HG03565 (cell line): Measurements from ENCODE around the gene CD109.

ENCODE experiments used
- ATAC-seq: cut with Tn5 transposase; IDR thresholded peaks from one replicate; pipeline ENCODE4 v1.9.1; 2021; ENCODE audit warnings: mild to moderate bottlenecking, moderate library complexity; ENCODE audit not compliant: unreplicated experiment

The CD109 gene

GRCh38 chr6:73724389-73724788, 28.4 kb downstream of the CD109 start:
- ATAC-seq = no peak

DNA sequence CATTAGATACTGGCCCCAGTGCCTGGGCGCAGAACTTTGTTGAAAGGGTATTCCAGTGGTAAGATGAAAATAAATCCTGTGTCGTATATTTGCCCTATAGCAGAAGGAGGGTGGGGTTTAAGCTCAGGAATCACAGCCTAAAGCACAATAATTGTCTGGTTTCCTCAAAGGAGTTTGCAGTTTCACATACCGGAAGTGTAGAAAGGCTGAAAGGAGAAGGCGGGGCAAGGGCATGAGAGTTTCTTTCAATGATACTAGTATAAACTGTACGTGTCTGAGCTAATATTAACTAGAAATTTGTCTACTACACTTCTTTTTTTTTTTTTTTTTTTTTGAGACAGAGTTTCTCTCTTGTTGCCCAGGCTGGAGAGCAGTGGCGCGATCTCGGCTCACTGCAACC, 29.2 kb downstream of the CD109 start:
- peak; percentile 33 for ATAC-seq

GRCh38 chr6:73727114-73727513, 31.1 kb downstream of the CD109 start:
- no peak for ATAC-seq

- peak; percentile 69 for ATAC-seq
These were observed 32.7 kb downstream of the CD109 start for GRCh38 chr6:73728548-73729205.

DNA sequence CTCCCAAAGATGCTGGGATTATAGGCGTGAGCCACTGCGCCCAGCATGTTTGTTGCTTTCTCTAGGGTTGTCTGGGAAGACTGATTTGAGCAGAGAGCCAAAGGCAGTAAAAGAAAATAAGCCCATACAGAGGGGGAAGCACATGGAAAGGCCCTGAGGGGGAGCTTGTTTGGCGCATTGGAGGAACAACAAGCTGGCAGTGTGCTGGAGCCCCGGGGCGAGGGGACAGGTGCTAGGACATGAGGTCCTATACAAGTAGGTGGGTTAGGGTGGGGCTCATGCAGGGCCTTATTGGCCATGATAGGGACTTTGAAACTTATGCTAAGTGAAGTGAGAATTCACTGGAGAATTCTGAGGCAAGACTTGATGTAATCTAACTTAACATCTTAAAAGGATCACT, 35.3 kb downstream of the CD109 start:
- no peak for ATAC-seq

DNA sequence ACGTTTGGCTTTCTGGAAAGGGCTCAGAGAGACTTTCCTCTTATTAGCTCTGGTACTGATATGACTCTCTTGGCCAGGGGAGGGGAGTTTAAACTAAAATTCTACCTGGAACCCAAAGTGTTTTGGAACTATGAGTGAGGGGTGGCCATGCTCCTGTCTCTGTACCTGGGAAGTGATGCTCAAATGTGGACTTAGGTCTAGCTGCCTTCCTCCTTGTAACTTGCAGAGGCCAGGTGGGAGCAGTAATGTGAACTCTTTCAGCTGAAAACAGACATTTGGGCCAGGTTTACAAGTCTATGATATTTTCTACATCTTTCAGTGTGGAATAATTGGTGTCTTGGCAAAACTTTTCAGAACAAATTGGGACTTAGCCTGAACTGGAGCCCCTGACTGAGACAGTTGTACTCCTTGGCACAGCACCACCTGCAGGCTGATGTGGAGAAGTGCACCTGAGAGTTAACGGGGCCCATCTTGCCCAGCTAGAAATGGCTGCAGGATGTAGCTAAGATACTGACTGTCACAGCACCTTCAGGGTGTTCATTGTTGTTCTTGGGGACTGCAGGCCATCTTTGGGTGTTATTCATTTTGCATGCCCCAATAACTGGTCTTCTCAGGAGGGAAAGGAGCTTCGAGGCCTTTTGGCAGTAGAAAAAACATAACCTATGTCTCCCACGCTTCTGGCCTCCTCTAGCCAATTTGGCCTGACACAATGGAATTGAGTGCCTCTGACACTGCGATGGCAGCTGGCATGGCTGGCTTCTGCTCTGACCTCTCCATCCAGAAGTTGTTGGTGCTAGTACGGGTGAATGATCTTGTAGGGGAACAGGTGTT, 37.1 kb downstream of the CD109 start:
- peak; percentile 50 for ATAC-seq

DNA sequence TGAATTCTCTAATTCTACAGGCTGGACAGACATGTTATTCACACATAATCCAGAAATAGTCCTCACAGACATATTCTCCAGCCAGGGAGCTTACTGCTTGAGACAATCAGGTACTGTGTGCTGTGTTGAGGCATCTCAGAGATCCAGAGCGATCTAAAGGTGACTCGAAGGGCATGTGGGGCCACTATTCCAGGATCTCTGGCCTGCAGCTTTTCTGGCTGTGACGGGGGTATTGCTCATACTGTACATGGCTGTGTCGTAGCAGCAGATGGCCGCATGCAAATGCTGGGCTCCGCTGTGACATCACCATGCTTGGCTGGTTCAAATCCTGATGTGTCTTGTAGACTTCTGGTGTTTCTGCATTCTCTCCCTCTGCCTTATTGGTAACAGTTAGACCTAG, 37.8 kb downstream of the CD109 start:
- no peak for ATAC-seq

- ATAC-seq = no peak
These were observed 38.9 kb downstream of the CD109 start for GRCh38 chr6:73734832-73735453.

GRCh38 chr6:73738367-73739028, 42.5 kb downstream of the CD109 start:
- no peak for ATAC-seq

DNA sequence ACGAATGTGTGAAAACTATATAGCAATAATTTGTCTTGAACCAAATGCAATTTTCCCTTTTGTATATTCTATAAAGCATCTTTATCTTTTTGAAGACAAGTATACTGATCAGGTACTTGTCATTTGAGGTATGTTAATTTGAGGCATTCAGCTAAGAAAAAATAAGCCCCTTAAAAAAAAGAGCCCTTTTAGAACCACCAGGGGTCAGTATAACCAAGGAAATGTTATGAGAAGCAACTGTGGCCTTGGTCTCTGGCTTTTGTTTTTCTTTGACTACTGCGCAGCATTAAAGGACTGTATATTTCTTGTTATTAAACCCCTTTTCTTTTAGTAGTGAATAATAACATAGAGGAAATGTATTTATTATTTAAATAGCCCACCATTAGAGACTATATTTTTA, 43.1 kb downstream of the CD109 start:
- peak; percentile 71 for ATAC-seq

DNA sequence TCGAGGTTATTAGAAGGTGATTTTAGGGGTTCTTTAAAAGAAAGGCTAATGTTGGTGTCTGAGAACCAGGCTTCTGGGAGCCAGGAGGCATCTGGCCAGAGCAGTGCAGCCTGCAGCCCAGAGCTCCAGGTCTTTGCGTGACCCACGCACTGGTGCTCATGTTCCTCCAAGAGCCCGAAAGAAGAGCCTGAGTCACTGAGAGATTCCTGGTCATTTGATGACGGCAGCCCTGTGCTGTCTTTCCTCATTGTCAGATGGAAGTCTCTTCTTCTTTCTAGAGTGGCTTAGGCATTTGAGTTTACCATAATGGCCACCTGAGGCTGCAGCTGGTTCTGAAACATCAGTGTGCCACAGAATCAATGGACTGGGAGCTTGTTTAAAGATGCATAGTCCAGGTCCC, 46.4 kb downstream of the CD109 start:
- no peak for ATAC-seq

GRCh38 chr6:73743081-73743480, 47.1 kb downstream of the CD109 start:
- no peak for ATAC-seq

DNA sequence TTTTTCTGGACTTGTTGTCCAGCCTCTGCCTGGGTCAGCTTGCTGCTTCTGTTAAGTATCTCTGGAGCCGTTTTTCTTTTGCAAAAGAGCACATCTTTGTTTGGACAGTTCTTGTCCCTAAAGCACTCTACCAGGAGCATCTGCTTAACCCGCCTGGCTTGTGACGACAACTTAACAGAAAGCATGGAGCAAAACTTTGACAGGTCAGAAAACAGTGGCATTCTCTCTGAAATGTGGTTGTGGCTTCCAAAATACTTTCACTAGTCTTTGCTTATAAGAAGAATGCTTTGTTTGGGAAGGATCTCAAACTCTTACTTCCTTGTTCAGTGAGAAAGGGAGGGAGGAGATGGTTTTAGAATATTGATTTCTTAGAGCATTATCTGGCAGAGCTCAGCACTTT, 47.6 kb downstream of the CD109 start:
- no peak for ATAC-seq

- ATAC-seq = no peak
These were observed 50.8 kb downstream of the CD109 start for GRCh38 chr6:73746787-73747186.

DNA sequence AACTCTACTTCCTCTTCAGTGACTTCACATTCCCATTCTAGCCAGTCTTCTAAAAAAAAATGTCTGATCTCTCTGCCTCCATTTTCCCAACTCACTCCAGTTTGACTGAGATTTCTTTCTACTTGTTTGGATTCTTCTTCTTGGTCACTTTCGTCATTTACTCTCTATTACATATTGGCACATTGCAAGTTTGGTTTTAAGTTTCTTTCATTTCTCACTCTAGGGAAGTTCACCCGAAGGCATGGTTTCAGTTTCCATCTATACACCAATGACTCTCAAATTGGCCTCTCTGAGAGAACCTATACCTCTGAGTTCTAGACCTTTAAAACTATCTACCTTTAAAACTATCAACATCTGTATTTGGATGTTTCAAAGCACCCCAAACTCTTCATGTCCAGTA, 51.3 kb downstream of the CD109 start:
- ATAC-seq = peak; percentile 100

- ATAC-seq = no peak
These were observed 56.9 kb downstream of the CD109 start for GRCh38 chr6:73752943-73753342.

- no peak for ATAC-seq
These were observed 70.0 kb downstream of the CD109 start for GRCh38 chr6:73766040-73766439.

GRCh38 chr6:73768558-73768957, 72.6 kb downstream of the CD109 start:
- ATAC-seq = no peak

DNA sequence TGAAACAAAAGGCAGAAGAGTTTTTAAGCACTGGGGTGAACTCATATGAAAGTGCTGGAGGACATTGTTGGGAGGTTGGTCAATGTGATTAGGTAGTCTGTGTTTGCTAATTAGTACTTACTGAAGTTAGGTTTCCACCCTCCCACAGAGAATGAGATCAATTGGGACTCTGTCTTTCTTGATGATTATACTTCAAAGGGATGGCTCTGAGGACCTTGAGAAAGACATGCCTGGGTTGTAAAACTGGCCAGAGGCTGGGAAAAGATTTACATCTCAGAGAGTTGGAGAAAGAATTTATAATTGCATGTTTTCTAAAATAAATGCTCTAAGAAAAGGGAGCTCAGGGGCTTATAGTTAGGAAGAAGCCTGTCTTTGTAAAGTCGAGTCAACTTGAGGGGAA, 74.0 kb downstream of the CD109 start:
- ATAC-seq = no peak

- ATAC-seq = no peak
These were observed 78.3 kb downstream of the CD109 start for GRCh38 chr6:73774311-73774774.

- ATAC-seq = no peak
These were observed 83.9 kb downstream of the CD109 start for GRCh38 chr6:73779943-73780342.
